ENCODE results near the gene ADAMTS12.

ADAMTS12 gene

DNA sequence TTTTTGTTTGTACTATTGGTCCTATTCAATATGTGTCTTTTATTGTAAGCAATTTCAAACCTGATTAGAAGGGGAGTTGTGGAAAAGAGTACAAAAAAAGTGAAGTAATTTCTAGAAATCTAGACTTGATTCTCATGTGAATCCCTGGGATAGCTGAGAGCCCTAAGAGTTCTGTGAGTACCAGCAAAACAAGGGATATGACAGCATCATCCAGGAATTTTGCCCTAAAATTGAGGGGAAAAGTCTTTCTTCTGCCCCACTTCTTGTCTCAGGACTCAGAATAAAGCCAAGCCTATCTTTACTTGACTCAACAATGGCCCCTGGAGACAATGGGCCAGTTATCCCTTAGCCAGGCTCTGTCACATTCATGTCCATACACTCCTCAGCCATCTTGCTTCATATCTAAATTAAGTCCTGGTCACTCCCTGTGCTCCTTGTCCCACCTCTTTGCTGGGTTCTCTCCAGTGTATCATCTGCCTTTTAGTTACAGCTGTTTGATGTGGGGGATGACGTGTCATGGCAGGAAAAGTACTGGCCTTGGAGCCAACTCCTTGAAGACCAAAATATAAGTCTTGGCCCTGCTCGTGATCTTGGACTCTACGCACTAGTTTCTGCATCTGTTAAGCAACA, 81.2 kb downstream of the ADAMTS12 start:
- no peak for TF ChIP-seq GATA3 (IDR thresholded peaks at IDR 0.05; ENCODE audit: low read depth, low read length)
- TF ChIP-seq GATA2 (IDR thresholded peaks at IDR 0.05; ENCODE audit: low read depth, low read length): no peak

GRCh38 chr5:33809936-33810335, 81.9 kb downstream of the ADAMTS12 start:
- TF ChIP-seq GATA3 (IDR thresholded peaks at IDR 0.05; ENCODE audit: low read depth, low read length): no peak
- TF ChIP-seq GATA2 (IDR thresholded peaks at IDR 0.05; ENCODE audit: low read depth, low read length): no peak

DNA sequence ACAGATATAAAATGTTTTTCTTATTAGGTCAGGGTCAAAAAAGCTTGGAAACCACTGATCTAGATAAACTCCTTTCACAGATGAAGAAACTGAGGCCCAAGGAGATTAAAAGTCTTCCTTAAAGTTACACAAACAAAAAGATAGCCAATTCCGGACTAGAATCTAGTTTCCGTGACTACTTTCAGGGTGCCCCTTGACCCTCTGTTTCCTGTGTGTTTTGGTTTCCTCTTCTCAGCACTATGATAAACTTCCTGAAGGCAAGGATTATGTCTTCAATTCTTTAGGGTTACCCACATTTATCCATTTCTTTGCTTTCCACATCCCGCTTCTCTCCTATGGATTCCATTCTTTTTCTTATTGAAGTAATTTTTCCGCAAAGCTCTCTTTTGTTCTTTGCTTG, 83.1 kb downstream of the ADAMTS12 start:
- no peak for TF ChIP-seq GATA2 (IDR thresholded peaks at IDR 0.05; ENCODE audit: low read depth, low read length)

DNA sequence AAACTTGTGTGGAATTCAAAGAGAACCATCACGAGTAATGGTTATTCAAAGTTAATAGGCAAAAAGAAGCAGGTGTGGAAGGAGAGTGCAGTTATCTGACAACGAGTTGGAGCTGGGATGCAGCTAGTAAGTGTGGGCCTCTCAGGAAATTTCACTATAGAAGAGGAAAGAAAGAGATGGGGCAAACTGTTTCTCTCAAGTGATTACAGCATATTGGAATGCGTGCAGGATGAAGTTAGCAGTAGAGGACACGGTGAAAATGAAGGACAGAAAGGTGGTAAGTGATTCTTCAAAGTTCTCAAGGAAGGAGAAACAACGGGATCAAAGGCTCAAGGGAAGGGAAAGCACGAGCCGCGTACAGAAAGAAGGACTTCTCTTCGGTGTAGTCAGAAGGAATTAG, 84.0 kb downstream of the ADAMTS12 start:
- TF ChIP-seq GATA3 (IDR thresholded peaks at IDR 0.05; ENCODE audit: low read depth, low read length) (no peak), GATA2 (IDR thresholded peaks at IDR 0.05; ENCODE audit: low read depth, low read length) (no peak)

- no peak for TF ChIP-seq GATA2 (IDR thresholded peaks at IDR 0.05; ENCODE audit: low read depth, low read length)
Measured at GRCh38 chr5:33806738-33807442, 84.9 kb downstream of the ADAMTS12 start.

- TF ChIP-seq GATA2 (IDR thresholded peaks at IDR 0.05; ENCODE audit: low read depth, low read length): no peak
- TF ChIP-seq GATA3 (IDR thresholded peaks at IDR 0.05; ENCODE audit: low read depth, low read length): no peak
Measured at GRCh38 chr5:33801292-33801691, 90.5 kb downstream of the ADAMTS12 start.

DNA sequence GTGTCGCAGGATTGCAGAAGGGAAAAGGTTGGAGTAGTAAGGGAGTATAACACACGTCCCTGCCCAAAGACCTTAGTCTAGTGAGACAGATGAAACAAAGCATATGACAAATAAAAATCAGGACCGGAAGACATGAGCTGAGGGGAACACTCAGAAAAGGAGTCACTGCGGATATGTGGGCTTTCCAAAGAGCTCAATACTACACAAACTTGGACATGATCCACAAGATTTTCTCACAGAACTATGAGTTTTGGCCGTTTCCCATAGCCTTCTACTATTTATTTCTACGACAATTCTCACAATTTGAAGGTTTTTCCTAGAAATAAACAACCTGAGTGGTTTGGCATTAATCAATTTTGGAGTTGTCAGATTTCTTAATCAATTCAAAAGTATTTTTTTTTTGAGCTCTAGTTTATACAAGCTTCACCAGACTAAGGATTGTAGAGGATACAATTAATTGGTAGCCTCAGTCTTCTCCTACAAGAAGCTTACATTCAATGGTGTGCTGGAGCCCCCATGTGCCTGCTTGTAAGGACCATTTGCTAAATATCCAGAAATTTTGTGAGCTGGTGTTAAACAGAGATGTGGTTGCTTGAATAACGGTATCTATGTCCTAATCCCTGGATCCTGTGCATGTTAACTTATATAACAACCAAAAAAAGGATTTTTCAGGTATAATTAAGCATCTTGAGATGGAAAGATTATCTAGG, 91.4 kb downstream of the ADAMTS12 start:
- TF ChIP-seq GATA2 (IDR thresholded peaks at IDR 0.05; ENCODE audit: low read depth, low read length) (no peak), GATA3 (IDR thresholded peaks at IDR 0.05; ENCODE audit: low read depth, low read length) (no peak)

DNA sequence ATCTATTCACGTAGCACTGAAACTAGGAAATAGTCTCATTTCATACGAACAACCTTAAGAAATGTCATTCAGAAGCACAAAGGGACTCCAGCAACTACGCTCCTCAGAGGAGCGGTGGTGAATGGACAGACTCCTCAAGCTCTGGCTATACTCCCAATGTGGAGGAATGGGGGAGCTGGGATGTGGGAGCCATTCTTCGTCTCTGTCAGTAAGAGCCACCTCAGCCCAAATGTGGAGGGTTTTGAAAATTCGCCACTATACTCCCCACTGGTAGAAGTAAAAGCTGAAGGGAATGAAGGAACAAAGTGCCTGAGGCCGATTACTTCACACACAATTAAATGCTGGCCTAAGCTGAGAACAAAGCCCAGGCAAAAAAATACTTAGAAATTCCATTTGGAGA, 96.3 kb downstream of the ADAMTS12 start:
- no peak for TF ChIP-seq GATA3 (IDR thresholded peaks at IDR 0.05; ENCODE audit: low read depth, low read length)
- TF ChIP-seq GATA2 (IDR thresholded peaks at IDR 0.05; ENCODE audit: low read depth, low read length): no peak

- TF ChIP-seq GATA3 (IDR thresholded peaks at IDR 0.05; ENCODE audit: low read depth, low read length): no peak
- no peak for TF ChIP-seq GATA2 (IDR thresholded peaks at IDR 0.05; ENCODE audit: low read depth, low read length)
Measured at GRCh38 chr5:33794550-33795181, 97.1 kb downstream of the ADAMTS12 start.

DNA sequence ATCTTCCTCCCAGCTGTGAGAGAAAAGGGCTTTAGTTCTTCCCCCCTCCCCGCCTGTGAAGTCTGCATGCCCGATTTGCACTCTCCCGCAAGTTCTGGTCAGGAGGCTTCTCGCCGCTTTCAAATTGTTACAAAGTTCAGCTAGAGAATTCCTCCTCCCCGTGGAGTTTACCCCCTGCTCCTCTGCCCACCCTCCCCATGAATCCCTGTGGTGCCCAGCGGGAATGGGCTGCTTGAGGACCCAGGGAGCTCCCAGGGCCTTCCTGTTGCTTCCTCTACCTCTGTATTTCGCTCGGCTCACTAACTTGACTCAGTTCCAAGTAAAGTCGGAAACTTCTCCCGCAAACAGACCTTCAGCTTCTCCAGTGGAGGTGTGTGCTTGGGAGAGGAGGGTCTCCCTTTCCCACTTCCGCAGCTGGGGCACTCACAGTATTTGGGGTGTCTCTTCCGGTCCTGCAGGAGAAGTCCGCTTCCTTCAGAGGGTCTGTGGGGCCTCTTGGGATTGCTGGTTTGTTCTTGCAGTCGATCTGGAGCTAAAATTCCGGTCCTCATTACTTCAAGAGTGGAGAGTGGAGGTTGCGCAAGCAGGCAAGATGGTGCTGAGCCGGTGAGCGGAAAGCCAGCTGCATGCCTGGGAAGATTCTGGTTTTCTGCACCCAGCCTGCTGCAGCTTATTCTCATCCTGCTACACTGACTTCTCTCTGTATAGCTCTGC, 97.8 kb downstream of the ADAMTS12 start:
- no peak for TF ChIP-seq GATA3 (IDR thresholded peaks at IDR 0.05; ENCODE audit: low read depth, low read length)
- TF ChIP-seq GATA2 (IDR thresholded peaks at IDR 0.05; ENCODE audit: low read depth, low read length): no peak

GRCh38 chr5:33793276-33793675, 98.5 kb downstream of the ADAMTS12 start:
- TF ChIP-seq GATA3 (IDR thresholded peaks at IDR 0.05; ENCODE audit: low read depth, low read length) (no peak), GATA2 (IDR thresholded peaks at IDR 0.05; ENCODE audit: low read depth, low read length) (no peak)

- no peak for TF ChIP-seq GATA3 (IDR thresholded peaks at IDR 0.05; ENCODE audit: low read depth, low read length)
- TF ChIP-seq GATA2 (IDR thresholded peaks at IDR 0.05; ENCODE audit: low read depth, low read length): no peak
Measured at GRCh38 chr5:33792559-33792958, 99.2 kb downstream of the ADAMTS12 start.

- TF ChIP-seq GATA2 (IDR thresholded peaks at IDR 0.05; ENCODE audit: low read depth, low read length) (no peak), GATA3 (IDR thresholded peaks at IDR 0.05; ENCODE audit: low read depth, low read length) (no peak)
Measured at GRCh38 chr5:33789567-33789957, 102.2 kb downstream of the ADAMTS12 start.

All from SH-SY5Y (cell line).